ENCODE measurements around the gene FAU.

DNA sequence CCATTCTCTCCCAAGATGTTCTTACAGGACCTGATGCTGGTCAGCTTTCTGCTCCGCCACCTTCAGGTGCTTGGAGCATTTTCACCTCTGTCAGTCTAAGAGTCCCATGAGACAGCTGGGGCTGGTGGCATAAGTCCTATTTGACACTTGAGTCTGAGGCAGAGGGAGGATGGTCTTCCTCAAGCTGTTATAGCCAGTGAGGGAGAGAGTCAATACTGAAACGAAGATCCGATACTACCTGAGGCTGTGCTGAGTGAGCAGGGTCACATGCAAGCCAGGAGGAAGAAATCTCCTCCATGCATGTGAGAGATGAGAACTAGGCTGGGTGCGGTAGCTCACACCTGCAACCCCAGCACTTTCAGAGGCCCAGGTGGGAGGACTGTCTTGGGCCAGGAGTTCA is 32.3 kb downstream of the FAU start:
- TF ChIP-seq CTCF (IDR thresholded peaks at IDR 0.05) (no peak), EP300 (IDR thresholded peaks at IDR 0.05) (no peak)

Data from upper lobe of left lung (tissue), 4 donors.